SK-N-SH (cell line): Measurements from ENCODE around the gene PIANP.

Experiments used
- CHD2 ChIP-seq: fragments of 150-350 bp; IDR thresholded peaks from 2 replicates; pipeline ENCODE4 v1.6.1; 2018; ENCODE audit warnings: low read length; ENCODE audit not compliant: partially characterized antibody
- GATA2 ChIP-seq: sonication (generic); formaldehyde crosslinking; IDR thresholded peaks from 2 replicates; pipeline ENCODE4 v1.5.0; 2020; ENCODE audit warnings: mild to moderate bottlenecking, missing genetic modification reagents
- MXI1 ChIP-seq: IDR thresholded peaks from 2 replicates; pipeline ENCODE4 v1.6.1; 2012; ENCODE audit warnings: mild to moderate bottlenecking, low read depth, low read length, improper control_type of control experiment
- POLR2AphosphoS5 ChIP-seq: IDR thresholded peaks from 2 replicates; pipeline ENCODE4 v1.6.1; 2012; ENCODE audit warnings: low read depth, low read length
- TAF1 ChIP-seq: IDR thresholded peaks from 2 replicates; pipeline ENCODE4 v1.6.1; 2012; ENCODE audit warnings: low read depth, mild to moderate bottlenecking, low read length, moderate library complexity, borderline replicate concordance
- YY1 ChIP-seq: IDR thresholded peaks from 2 replicates; pipeline ENCODE4 v1.4.0; 2012; ENCODE audit warnings: low read depth, mild to moderate bottlenecking
- TF ChIP-seq, protein P1 (sequence below): fragments of 200-600 bp; sonication (generic); IDR thresholded peaks from 2 replicates; pipeline ENCODE4 v1.6.1; 2017; ENCODE audit warnings: antibody characterized with exemption, mild to moderate bottlenecking, moderate library complexity
- TF ChIP-seq, protein P2 (sequence below): IDR thresholded peaks from 2 replicates; pipeline ENCODE4 v1.6.1; 2012; ENCODE audit warnings: mild to moderate bottlenecking, low read depth, low read length, moderate library complexity

DNA sequence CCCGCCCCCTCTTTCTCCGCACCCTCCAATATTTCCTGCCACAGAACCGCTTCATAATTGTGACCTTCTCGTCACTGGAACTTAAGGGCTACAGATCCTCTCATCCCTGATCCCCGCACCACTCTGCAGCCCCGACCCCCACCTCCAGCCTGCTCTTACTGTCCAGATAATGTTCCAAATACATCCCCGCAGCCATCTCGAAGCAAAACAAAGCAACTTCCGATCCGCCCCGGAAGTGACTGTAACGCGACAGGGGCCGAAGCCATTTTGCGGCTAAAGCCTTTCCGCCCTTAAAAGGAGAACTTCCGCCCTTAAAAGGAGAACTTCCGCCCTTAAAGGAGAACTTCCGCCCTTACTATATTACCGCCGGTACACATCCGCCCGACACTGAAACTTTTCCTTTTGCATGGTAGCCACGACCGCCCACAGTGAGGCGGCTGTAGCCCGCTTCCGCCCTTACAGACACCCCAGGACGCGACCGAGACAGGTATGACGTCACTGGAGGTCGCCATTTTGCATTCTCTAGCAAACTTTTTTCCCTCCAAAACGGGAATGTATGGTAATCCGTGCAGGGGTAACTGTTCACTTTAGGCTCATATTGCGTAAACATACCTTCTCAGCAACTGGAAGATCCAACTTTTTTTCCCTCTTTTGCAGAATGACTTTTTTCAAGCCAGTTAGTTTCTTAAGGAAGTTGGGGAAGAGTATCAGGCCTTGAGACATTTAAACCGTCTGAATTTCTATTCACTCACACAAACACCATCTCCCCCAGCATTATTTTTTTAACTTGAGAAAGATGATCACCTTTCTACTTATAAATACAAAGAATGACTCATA lies 37.5 kb downstream of the PIANP start, which contains the start of gene ING4:
- TF ChIP-seq, protein P1, sequence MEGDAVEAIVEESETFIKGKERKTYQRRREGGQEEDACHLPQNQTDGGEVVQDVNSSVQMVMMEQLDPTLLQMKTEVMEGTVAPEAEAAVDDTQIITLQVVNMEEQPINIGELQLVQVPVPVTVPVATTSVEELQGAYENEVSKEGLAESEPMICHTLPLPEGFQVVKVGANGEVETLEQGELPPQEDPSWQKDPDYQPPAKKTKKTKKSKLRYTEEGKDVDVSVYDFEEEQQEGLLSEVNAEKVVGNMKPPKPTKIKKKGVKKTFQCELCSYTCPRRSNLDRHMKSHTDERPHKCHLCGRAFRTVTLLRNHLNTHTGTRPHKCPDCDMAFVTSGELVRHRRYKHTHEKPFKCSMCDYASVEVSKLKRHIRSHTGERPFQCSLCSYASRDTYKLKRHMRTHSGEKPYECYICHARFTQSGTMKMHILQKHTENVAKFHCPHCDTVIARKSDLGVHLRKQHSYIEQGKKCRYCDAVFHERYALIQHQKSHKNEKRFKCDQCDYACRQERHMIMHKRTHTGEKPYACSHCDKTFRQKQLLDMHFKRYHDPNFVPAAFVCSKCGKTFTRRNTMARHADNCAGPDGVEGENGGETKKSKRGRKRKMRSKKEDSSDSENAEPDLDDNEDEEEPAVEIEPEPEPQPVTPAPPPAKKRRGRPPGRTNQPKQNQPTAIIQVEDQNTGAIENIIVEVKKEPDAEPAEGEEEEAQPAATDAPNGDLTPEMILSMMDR: no peak
- TF ChIP-seq GATA2 (no peak), MXI1 (peak; percentile 85; the same call in 1 of the 2 replicates), POLR2AphosphoS5 (peak; percentile 86), TAF1 (peak; percentile 68; the same call in 1 of the 2 replicates), CHD2 (peak; percentile 92), YY1 (peak; percentile 94)
- TF ChIP-seq, protein P2, sequence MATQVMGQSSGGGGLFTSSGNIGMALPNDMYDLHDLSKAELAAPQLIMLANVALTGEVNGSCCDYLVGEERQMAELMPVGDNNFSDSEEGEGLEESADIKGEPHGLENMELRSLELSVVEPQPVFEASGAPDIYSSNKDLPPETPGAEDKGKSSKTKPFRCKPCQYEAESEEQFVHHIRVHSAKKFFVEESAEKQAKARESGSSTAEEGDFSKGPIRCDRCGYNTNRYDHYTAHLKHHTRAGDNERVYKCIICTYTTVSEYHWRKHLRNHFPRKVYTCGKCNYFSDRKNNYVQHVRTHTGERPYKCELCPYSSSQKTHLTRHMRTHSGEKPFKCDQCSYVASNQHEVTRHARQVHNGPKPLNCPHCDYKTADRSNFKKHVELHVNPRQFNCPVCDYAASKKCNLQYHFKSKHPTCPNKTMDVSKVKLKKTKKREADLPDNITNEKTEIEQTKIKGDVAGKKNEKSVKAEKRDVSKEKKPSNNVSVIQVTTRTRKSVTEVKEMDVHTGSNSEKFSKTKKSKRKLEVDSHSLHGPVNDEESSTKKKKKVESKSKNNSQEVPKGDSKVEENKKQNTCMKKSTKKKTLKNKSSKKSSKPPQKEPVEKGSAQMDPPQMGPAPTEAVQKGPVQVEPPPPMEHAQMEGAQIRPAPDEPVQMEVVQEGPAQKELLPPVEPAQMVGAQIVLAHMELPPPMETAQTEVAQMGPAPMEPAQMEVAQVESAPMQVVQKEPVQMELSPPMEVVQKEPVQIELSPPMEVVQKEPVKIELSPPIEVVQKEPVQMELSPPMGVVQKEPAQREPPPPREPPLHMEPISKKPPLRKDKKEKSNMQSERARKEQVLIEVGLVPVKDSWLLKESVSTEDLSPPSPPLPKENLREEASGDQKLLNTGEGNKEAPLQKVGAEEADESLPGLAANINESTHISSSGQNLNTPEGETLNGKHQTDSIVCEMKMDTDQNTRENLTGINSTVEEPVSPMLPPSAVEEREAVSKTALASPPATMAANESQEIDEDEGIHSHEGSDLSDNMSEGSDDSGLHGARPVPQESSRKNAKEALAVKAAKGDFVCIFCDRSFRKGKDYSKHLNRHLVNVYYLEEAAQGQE: peak; percentile 14; the same call in 1 of the 2 replicates
